ENCODE results near the gene CDK19.

The CDK19 gene

GRCh38 chr6:110661414-110661813 is 153.9 kb downstream of the CDK19 start:
- TF ChIP-seq EZH2 (IDR thresholded peaks at IDR 0.05) (no peak), FOXP2 (optimal IDR thresholded peaks at IDR 0.05; ENCODE audit: control extremely low read depth, extremely low read length, insufficient read depth) (no peak), POLR2AphosphoS5 (IDR thresholded peaks at IDR 0.05; ENCODE audit: borderline replicate concordance, low read depth, low read length) (no peak)
- no peak for DNase-seq (ENCODE audit: low read depth, low spot score)
- H3K36me3 ChIP-seq (ENCODE audit: insufficient read depth, low read length) = no peaks in the 10 kb centered on the region
- H3K9me3 ChIP-seq (ENCODE audit: low read depth, low read length) = no peaks in the 10 kb centered on the region
- no peak overlapping the region for H3K9ac ChIP-seq (ENCODE audit: insufficient read length)
- no peak overlapping the region for H3K27ac ChIP-seq
- no peak overlapping the region for H3K4me3 ChIP-seq

DNA sequence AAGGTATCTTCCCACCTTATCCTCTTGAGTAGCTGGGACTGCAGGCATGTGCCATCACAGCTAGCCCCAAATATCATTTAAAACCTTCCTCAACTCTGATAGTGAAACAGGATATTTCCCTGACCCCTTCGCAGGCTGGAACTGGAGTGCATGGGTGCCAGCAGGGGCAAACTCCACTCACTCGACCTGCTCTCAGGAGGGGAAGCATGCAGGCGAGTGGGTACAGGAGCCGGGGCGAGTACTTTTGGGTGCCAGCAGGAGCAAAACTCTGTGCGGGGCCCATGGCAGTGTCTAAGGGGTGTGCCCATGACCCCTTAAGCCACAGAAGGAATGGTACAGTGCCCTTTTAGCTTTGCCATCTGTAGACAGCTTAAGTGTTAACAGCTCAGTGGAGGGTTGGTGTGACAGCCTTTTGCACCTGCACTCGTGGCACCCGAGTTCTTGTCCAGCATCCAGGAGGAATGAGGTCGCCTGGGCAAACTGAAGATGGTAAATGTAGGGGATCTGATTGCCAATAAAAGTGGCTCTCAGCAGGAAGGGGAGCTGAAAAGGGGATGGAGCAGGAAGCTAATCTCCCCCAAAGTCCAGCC is 155.1 kb downstream of the CDK19 start:
- Histone ChIP-seq H3K27ac (no peak overlapping the region), H3K9ac (ENCODE audit: insufficient read length) (no peak overlapping the region), H3K9me3 (ENCODE audit: low read depth, low read length) (no peaks in the 10 kb centered on the region), H3K4me3 (no peak overlapping the region), H3K36me3 (ENCODE audit: insufficient read depth, low read length) (no peaks in the 10 kb centered on the region)
- no peak for DNase-seq (ENCODE audit: low read depth, low spot score)
- TF ChIP-seq POLR2AphosphoS5 (IDR thresholded peaks at IDR 0.05; ENCODE audit: borderline replicate concordance, low read depth, low read length) = no peak
- no peak for TF ChIP-seq FOXP2 (optimal IDR thresholded peaks at IDR 0.05; ENCODE audit: control extremely low read depth, extremely low read length, insufficient read depth)
- no peak for TF ChIP-seq EZH2 (IDR thresholded peaks at IDR 0.05)

DNA sequence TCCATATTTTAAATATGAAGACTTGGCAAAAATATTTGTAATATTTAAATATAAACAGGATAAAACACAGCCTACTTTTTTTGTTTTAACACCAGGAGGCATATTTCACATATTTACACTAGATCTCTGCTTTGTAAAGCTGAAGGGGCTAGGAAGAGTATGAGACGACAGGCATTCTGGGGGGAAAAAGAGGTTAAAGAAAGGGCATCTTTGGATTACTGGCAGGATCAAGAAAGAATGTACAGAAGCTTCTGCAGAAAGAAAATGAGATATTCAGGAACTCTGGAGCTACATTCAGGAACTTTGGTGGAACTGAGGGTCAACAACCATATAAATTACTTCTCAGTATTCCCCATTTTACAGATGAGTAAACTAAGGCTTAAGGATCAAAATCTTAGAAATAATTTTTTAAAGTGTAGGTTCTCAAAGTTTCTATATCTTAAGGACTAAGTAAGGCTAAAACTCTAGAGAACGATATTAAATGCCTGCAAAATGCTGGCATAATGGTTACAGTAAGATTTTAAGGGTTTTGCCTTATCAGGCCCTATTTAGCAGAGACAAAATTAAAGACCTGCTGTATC is 156.5 kb downstream of the CDK19 start:
- no peaks in the 10 kb centered on the region for H3K9me3 ChIP-seq (ENCODE audit: low read depth, low read length)
- DNase-seq (ENCODE audit: low read depth, low spot score) = no peak
- no peak overlapping the region for H3K4me3 ChIP-seq
- no peak overlapping the region for H3K9ac ChIP-seq (ENCODE audit: insufficient read length)
- H3K27ac ChIP-seq = no peak overlapping the region
- no peak for TF ChIP-seq FOXP2 (optimal IDR thresholded peaks at IDR 0.05; ENCODE audit: control extremely low read depth, extremely low read length, insufficient read depth)
- no peak for TF ChIP-seq POLR2AphosphoS5 (IDR thresholded peaks at IDR 0.05; ENCODE audit: borderline replicate concordance, low read depth, low read length)
- TF ChIP-seq EZH2 (IDR thresholded peaks at IDR 0.05) = no peak
- no peaks in the 10 kb centered on the region for H3K36me3 ChIP-seq (ENCODE audit: insufficient read depth, low read length)

- TF ChIP-seq FOXP2 (optimal IDR thresholded peaks at IDR 0.05; ENCODE audit: control extremely low read depth, extremely low read length, insufficient read depth) (no peak), EZH2 (IDR thresholded peaks at IDR 0.05) (no peak), POLR2AphosphoS5 (IDR thresholded peaks at IDR 0.05; ENCODE audit: borderline replicate concordance, low read depth, low read length) (no peak)
- no peak overlapping the region for H3K9ac ChIP-seq (ENCODE audit: insufficient read length)
- H3K36me3 ChIP-seq (ENCODE audit: insufficient read depth, low read length) = no peaks in the 10 kb centered on the region
- H3K4me3 ChIP-seq = no peak overlapping the region
- DNase-seq (ENCODE audit: low read depth, low spot score) = no peak
- H3K27ac ChIP-seq = no peak overlapping the region
- H3K9me3 ChIP-seq (ENCODE audit: low read depth, low read length) = no peaks in the 10 kb centered on the region
Observed at GRCh38 chr6:110656492-110656891, 158.8 kb downstream of the CDK19 start.

DNA sequence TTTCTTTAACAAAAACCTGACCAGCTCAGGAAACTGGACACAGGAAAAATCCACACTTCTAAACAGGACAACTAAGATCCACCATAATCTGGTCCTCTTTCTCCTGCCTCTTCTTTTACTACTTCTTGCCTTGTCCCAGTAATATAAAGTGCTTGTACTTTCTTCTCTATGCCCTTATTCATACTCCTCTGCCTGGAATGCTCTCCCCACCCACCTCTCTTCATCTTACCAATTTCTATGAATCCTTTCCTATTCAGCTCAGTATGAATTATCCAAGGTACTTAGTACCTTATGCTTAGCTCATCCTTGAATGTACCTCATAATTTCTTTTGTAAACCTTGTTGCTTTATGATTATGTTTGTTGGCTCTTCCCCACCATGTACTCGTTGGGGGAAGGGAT is 159.4 kb downstream of the CDK19 start:
- no peak overlapping the region for H3K9ac ChIP-seq (ENCODE audit: insufficient read length)
- no peak overlapping the region for H3K4me3 ChIP-seq
- H3K27ac ChIP-seq = no peak overlapping the region
- no peaks in the 10 kb centered on the region for H3K36me3 ChIP-seq (ENCODE audit: insufficient read depth, low read length)
- TF ChIP-seq EZH2 (IDR thresholded peaks at IDR 0.05) (no peak), POLR2AphosphoS5 (IDR thresholded peaks at IDR 0.05; ENCODE audit: borderline replicate concordance, low read depth, low read length) (no peak), FOXP2 (optimal IDR thresholded peaks at IDR 0.05; ENCODE audit: control extremely low read depth, extremely low read length, insufficient read depth) (no peak)
- no peaks in the 10 kb centered on the region for H3K9me3 ChIP-seq (ENCODE audit: low read depth, low read length)
- no peak for DNase-seq (ENCODE audit: low read depth, low spot score)

DNA sequence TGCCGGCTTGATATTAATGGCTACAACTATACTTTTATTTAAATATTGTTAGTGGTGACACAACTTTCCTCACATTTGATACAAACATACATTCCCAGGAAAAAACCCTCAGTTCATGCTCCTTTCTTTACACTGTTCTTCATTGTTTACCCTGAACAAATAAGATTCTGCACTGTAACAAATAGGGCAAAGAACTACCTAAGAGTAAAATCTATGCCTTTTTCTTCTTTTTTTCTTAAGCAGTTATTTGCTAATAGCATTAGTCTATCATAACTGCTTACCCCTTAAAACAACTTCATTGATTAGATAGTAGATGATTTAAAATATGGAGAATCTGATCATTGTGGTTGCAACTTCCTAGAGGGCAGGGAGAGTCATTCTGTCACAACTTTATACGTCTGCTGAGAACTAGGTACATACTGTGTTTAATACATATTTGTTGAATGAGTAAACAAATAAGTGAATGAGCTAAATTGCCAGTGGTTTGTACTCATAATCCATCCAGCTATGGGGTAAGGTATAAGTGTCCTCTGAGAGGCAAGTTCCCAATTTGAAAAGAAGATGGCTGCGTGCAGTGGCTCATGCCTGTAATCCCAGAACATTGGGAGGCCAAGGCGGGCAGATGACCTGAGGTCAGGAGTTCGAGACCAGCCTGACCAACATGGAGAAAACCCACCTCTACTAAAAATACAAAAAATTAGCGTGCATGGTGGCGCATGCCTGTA is 161.0 kb downstream of the CDK19 start:
- no peak overlapping the region for H3K27ac ChIP-seq
- no peaks in the 10 kb centered on the region for H3K36me3 ChIP-seq (ENCODE audit: insufficient read depth, low read length)
- no peak for DNase-seq (ENCODE audit: low read depth, low spot score)
- TF ChIP-seq EZH2 (IDR thresholded peaks at IDR 0.05) (no peak), POLR2AphosphoS5 (IDR thresholded peaks at IDR 0.05; ENCODE audit: borderline replicate concordance, low read depth, low read length) (no peak), FOXP2 (optimal IDR thresholded peaks at IDR 0.05; ENCODE audit: control extremely low read depth, extremely low read length, insufficient read depth) (no peak)
- H3K4me3 ChIP-seq = no peak overlapping the region
- H3K9ac ChIP-seq (ENCODE audit: insufficient read length) = no peak overlapping the region
- H3K9me3 ChIP-seq (ENCODE audit: low read depth, low read length) = no peaks in the 10 kb centered on the region

DNA sequence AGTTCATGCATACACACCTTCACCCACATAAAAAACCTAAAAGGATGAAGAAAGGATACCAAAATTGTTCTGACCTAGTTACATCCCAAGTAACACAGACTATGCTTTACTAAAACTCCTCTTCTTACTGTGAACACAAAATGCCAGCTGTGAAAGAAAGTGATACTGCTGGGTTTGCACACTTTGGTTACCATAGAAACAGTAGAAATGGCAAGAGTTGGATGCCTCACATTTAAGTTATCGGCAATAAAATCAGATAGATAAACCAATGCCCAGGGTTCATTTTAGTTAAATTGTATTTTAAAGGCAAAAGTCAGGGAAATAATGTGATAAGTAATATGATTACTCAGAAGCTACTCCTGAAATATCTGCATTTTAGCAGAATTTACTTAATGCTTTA is 161.9 kb downstream of the CDK19 start:
- Histone ChIP-seq H3K4me3 (no peak overlapping the region), H3K9me3 (ENCODE audit: low read depth, low read length) (no peaks in the 10 kb centered on the region), H3K36me3 (ENCODE audit: insufficient read depth, low read length) (no peaks in the 10 kb centered on the region), H3K9ac (ENCODE audit: insufficient read length) (no peak overlapping the region), H3K27ac (no peak overlapping the region)
- no peak for TF ChIP-seq FOXP2 (optimal IDR thresholded peaks at IDR 0.05; ENCODE audit: control extremely low read depth, extremely low read length, insufficient read depth)
- TF ChIP-seq POLR2AphosphoS5 (IDR thresholded peaks at IDR 0.05; ENCODE audit: borderline replicate concordance, low read depth, low read length) = no peak
- TF ChIP-seq EZH2 (IDR thresholded peaks at IDR 0.05) = no peak
- no peak for DNase-seq (ENCODE audit: low read depth, low spot score)

- H3K9me3 ChIP-seq (ENCODE audit: low read depth, low read length) = no peaks in the 10 kb centered on the region
- TF ChIP-seq POLR2AphosphoS5 (IDR thresholded peaks at IDR 0.05; ENCODE audit: borderline replicate concordance, low read depth, low read length) (no peak), EZH2 (IDR thresholded peaks at IDR 0.05) (no peak), FOXP2 (optimal IDR thresholded peaks at IDR 0.05; ENCODE audit: control extremely low read depth, extremely low read length, insufficient read depth) (no peak)
- H3K4me3 ChIP-seq = no peak overlapping the region
- no peaks in the 10 kb centered on the region for H3K36me3 ChIP-seq (ENCODE audit: insufficient read depth, low read length)
- no peak for DNase-seq (ENCODE audit: low read depth, low spot score)
- H3K27ac ChIP-seq = no peak overlapping the region
- no peak overlapping the region for H3K9ac ChIP-seq (ENCODE audit: insufficient read length)
Observed at GRCh38 chr6:110652520-110652919, 162.7 kb downstream of the CDK19 start.

Data from SK-N-MC (cell line).